Measurements from ENCODE around the gene CCDC180.

- TF ChIP-seq, protein P1, sequence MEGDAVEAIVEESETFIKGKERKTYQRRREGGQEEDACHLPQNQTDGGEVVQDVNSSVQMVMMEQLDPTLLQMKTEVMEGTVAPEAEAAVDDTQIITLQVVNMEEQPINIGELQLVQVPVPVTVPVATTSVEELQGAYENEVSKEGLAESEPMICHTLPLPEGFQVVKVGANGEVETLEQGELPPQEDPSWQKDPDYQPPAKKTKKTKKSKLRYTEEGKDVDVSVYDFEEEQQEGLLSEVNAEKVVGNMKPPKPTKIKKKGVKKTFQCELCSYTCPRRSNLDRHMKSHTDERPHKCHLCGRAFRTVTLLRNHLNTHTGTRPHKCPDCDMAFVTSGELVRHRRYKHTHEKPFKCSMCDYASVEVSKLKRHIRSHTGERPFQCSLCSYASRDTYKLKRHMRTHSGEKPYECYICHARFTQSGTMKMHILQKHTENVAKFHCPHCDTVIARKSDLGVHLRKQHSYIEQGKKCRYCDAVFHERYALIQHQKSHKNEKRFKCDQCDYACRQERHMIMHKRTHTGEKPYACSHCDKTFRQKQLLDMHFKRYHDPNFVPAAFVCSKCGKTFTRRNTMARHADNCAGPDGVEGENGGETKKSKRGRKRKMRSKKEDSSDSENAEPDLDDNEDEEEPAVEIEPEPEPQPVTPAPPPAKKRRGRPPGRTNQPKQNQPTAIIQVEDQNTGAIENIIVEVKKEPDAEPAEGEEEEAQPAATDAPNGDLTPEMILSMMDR (IDR thresholded peaks at IDR 0.05): no peak
- no peak for TF ChIP-seq POLR2A (IDR thresholded peaks at IDR 0.05)
These were observed 14.2 kb upstream of the CCDC180 start for GRCh38 chr9:97293207-97293721.

Data from ovary (tissue), 3 donors.